Loucy (cell line): ENCODE data around the gene FBXW9.

Experiments
- CTCF ChIP-seq: fragments of 200-600 bp; sonication (generic); conservative IDR thresholded peaks from 2 replicates; pipeline ENCODE4 v1.5.1; 2014; ENCODE audit warnings: mild to moderate bottlenecking, antibody characterized with exemption, low read length
- EZH2phosphoT487 ChIP-seq: fragments of 200-600 bp; IDR thresholded peaks from 2 replicates; pipeline ENCODE4 v1.6.1; 2018; ENCODE audit warnings: antibody characterized with exemption, mild to moderate bottlenecking, moderate library complexity, borderline replicate concordance

GRCh38 chr19:12680034-12680433 is 16.4 kb downstream of the FBXW9 start:
- TF ChIP-seq CTCF (no peak), EZH2phosphoT487 (no peak)
